Stomach (tissue), 9 donors: Measurements from ENCODE around the gene NKAIN2. TPM values are rescaled to one million over a fixed set of nuclear protein-coding genes. Genes with fewer than 3 reads are reported as not detected.

Experiments
- DNase-seq, 2 donors: peaks; one replicate each; pipeline versions ENCODE4 v3.0.0 to v3.0.0-alpha.2; 2013 to 2019
- H3K27ac ChIP-seq, 5 donors: fragments of 200-600 bp in 4 of 5; sonication (generic) in 4 of 5; one replicate each; pipeline ENCODE4 v1.5.1; 2013 to 2019; ENCODE audit warnings: mild to moderate bottlenecking in 1 of 5, moderate library complexity in 1 of 5
- H3K27me3 ChIP-seq, 3 donors: fragments of 200-600 bp; sonication (generic); one replicate each; pipeline ENCODE4 v1.5.1; 2017 to 2019; ENCODE audit warnings: mixed run types in 1 of 3
- H3K36me3 ChIP-seq, 4 donors: fragments of 200-600 bp; sonication (generic); 1 replicate in 3 of 4; 2 replicates in 1 of 4; pipeline ENCODE4 v1.5.1; 2016 to 2019
- H3K4me1 ChIP-seq, 4 donors: fragments of 200-600 bp; sonication (generic); one replicate each; pipeline ENCODE4 v1.5.1; 2016 to 2019
- H3K4me3 ChIP-seq, 4 donors: fragments of 200-600 bp; sonication (generic) in 3 of 4; one replicate each; pipeline ENCODE4 v1.5.1; 2016 to 2019; ENCODE audit warnings: mild to moderate bottlenecking in 1 of 4
- H3K9me3 ChIP-seq, 4 donors: fragments of 200-600 bp; sonication (generic); one replicate each; pipeline ENCODE4 v1.5.1; 2016 to 2019
- CTCF ChIP-seq, 7 experiments: fragments of 450-650 bp in 4 of 7; fragments of 200-600 bp in 3 of 7; sonication (generic) in 3 of 7; IDR thresholded peaks; one replicate each; pipeline ENCODE4 v1.5.1; 2016 to 2019; ENCODE audit warnings: antibody characterized with exemption in 7 of 7, control low read depth in 2 of 7, mild to moderate bottlenecking in 1 of 7
- EP300 ChIP-seq: sonication (generic); formaldehyde crosslinking; IDR thresholded peaks from one replicate; pipeline ENCODE4 v1.6.1; 2017; ENCODE audit warnings: antibody characterized with exemption
- POLR2A ChIP-seq, 4 donors: fragments of 450-650 bp; IDR thresholded peaks; one replicate each; pipeline ENCODE4 v1.6.1; 2016; ENCODE audit warnings: antibody characterized with exemption in 4 of 4, control low read depth in 2 of 4, mild to moderate bottlenecking in 1 of 4, moderate library complexity in 1 of 4
- POLR2AphosphoS5 ChIP-seq, 3 donors: sonication (generic); formaldehyde crosslinking; IDR thresholded peaks; one replicate each; pipeline ENCODE4 v1.6.1; 2016; ENCODE audit warnings: antibody characterized with exemption in 3 of 3
- WGBS, 5 donors: extraction: QIAGEN DNeasy Blood & Tissue Kit in 3 of 5; methylation state at CpG; one replicate each; pipeline versions ENCODE4 v1.1.5 to v1.1.7; 2013 to 2018; 5-methylcytosine and 5-hydroxymethylcytosine counted together
- intact Hi-C: fragments of 100-400 bp; cut with DNase I; formaldehyde crosslinking; loops from one replicate; pipeline ENCODE4 v1.15.1; 2023; ENCODE audit warnings: low total_unique reads
- polyA plus RNA-seq, 3 donors: library from polyadenylated mRNA; stranded (reverse); fragments of 200-250 nt; gene quantifications; one replicate each; pipeline ENCODE4 v1.2.3, GENCODE V29; 2013
- total RNA-seq, 5 donors: library from RNA; depleted of rRNA; stranded (reverse); fragments of >200 nt; gene quantifications; one replicate each; pipeline versions ENCODE4 v1.1.0 to v1.2.3, GENCODE V29; 2014 to 2016
- donor health status: healthy with polysubstance abuse.
- donor health status: Bipolar disorder and iron deficiency.
- donor health status: healthy.

The NKAIN2 gene
- total and polyA plus RNA-seq, 8 donors: 0.13 to 9.6 (median 1.5) TPM; not detected in 5

GRCh38 chr6:124371974-124372475, 568.4 kb downstream of the NKAIN2 start:
- 40 to 63% (median 60%) methylated on average over 2 of the region's 2 CpGs for WGBS, 5 donors
- intact Hi-C loops: no loop called here
- Histone ChIP-seq H3K27ac (no peak overlapping the region), H3K4me1 (no peaks in the 10 kb centered on the region), H3K4me3 (no peak overlapping the region), H3K36me3 (no peaks in the 10 kb centered on the region), H3K27me3 (no peaks in the 10 kb centered on the region), H3K9me3 (no peaks in the 10 kb centered on the region)
- DNase-seq: peak in 1 of 2 donors; percentile 4
- TF ChIP-seq EP300 (no peak), POLR2AphosphoS5 (IDR thresholded peaks at IDR 0.05) (no peak), CTCF (IDR thresholded peaks at IDR 0.05) (no peak), POLR2A (IDR thresholded peaks at IDR 0.05) (no peak)

- Histone ChIP-seq H3K27me3 (no peaks in the 10 kb centered on the region), H3K4me3 (no peak overlapping the region), H3K4me1 (no peaks in the 10 kb centered on the region), H3K36me3 (no peaks in the 10 kb centered on the region), H3K27ac (no peak overlapping the region), H3K9me3 (no peaks in the 10 kb centered on the region)
- TF ChIP-seq POLR2AphosphoS5 (IDR thresholded peaks at IDR 0.05) (no peak), POLR2A (IDR thresholded peaks at IDR 0.05) (no peak), EP300 (no peak), CTCF (IDR thresholded peaks at IDR 0.05) (no peak)
- no peak for DNase-seq
- intact Hi-C loops: no loop called here
- WGBS, 5 donors: 19 to 51% (median 34%) methylated on average over 1 of the region's 1 CpG
Measured at GRCh38 chr6:124373386-124373785, 569.7 kb downstream of the NKAIN2 start.

GRCh38 chr6:124389127-124389526, 585.5 kb downstream of the NKAIN2 start:
- Histone ChIP-seq H3K4me1 (no peaks in the 10 kb centered on the region), H3K27me3 (no peaks in the 10 kb centered on the region), H3K36me3 (no peaks in the 10 kb centered on the region), H3K27ac (no peak overlapping the region), H3K9me3 (peaks cover 0 to 15% (median 7%) of the 10 kb centered on the region in 4 donors), H3K4me3 (no peak overlapping the region)
- no peak for TF ChIP-seq POLR2AphosphoS5 (IDR thresholded peaks at IDR 0.05)
- no peak for TF ChIP-seq POLR2A (IDR thresholded peaks at IDR 0.05)
- TF ChIP-seq CTCF (IDR thresholded peaks at IDR 0.05): no peak
- TF ChIP-seq EP300: no peak
- DNase-seq: no peak
- intact Hi-C loops: no loop called here

GRCh38 chr6:124393536-124393935, 589.9 kb downstream of the NKAIN2 start:
- Histone ChIP-seq H3K4me3 (no peak overlapping the region), H3K27ac (no peak overlapping the region), H3K9me3 (peaks cover 0 to 13% (median 6%) of the 10 kb centered on the region in 4 donors), H3K4me1 (no peaks in the 10 kb centered on the region), H3K27me3 (no peaks in the 10 kb centered on the region), H3K36me3 (no peaks in the 10 kb centered on the region)
- TF ChIP-seq POLR2A (IDR thresholded peaks at IDR 0.05) (no peak), EP300 (no peak), CTCF (IDR thresholded peaks at IDR 0.05) (no peak), POLR2AphosphoS5 (IDR thresholded peaks at IDR 0.05) (no peak)
- no peak for DNase-seq
- intact Hi-C loops: no loop called here
- 83 to 90% (median 89%) methylated on average over 4 of the region's 4 CpGs for WGBS, 5 donors
